22Rv1 (cell line): ENCODE measurements around the gene RIPK3.

Source experiments
- CTCF ChIP-seq: fragments of 450-650 bp; IDR thresholded peaks from 2 replicates; pipeline ENCODE4 v1.5.1; 2017; ENCODE audit warnings: mild to moderate bottlenecking
- ZFX ChIP-seq: fragments of 450-650 bp; IDR thresholded peaks from 2 replicates; pipeline ENCODE4 v1.6.1; 2017; ENCODE audit warnings: antibody characterized with exemption, borderline replicate concordance

GRCh38 chr14:24368212-24368561, 28.4 kb upstream of the RIPK3 start:
- TF ChIP-seq CTCF (no peak), ZFX (no peak)
